Astrocyte of the spinal cord (primary cell): ENCODE results near the gene MAP3K20.

Experiments
- DNase-seq: peaks from one replicate; pipeline ENCODE4 v3.0.0; 2011; ENCODE audit warnings: low read depth, low spot score
- H3K4me3 ChIP-seq: 2 replicates; pipeline ENCODE4 v1.5.1; 2011; ENCODE audit warnings: low read depth, mild to moderate bottlenecking, low read length, moderate library complexity
- CTCF ChIP-seq: IDR thresholded peaks from 2 replicates; pipeline ENCODE4 v1.5.1; 2012; ENCODE audit warnings: low read depth, mild to moderate bottlenecking, low read length, inconsistent platforms
- in situ Hi-C: cut with HindIII; loops from 2 replicates; pipeline ENCODE4 v1.10.0; 2017; ENCODE audit warnings: low sequenced_read_pairs

Gene MAP3K20

DNA sequence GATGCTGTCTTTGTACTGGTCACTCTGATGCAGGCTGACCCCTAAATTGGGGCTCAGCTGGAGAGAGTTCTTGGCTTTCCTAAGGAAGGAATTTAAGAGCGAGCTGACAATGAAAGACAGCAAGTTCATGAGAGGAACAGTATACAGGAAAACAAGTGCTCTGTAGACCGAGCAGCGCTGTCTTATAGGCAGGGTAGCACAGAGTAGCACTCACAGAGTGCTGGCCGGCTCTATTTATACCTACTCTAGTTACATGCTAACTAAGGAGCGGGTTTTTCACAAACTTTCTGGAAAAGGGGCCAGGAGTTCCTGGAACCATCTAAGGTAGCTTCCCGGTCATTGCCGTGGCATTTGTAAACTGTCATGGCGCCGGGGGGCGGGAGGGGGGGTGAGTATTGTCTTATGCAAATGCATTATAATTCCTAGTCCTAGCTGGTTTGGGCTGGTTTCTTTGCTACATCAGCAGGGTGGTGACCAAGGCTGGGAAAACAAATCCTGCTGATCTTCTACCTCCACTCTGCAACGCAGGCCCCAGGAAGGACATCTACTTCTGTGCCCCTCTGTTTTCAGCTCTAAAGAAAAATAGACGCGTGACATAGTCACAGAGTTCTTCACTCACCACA lies 31.6 kb upstream of the MAP3K20 start:
- in situ Hi-C loops = no loop called here
- no peak for DNase-seq
- no peak overlapping the region for H3K4me3 ChIP-seq
- no peak for TF ChIP-seq CTCF

DNA sequence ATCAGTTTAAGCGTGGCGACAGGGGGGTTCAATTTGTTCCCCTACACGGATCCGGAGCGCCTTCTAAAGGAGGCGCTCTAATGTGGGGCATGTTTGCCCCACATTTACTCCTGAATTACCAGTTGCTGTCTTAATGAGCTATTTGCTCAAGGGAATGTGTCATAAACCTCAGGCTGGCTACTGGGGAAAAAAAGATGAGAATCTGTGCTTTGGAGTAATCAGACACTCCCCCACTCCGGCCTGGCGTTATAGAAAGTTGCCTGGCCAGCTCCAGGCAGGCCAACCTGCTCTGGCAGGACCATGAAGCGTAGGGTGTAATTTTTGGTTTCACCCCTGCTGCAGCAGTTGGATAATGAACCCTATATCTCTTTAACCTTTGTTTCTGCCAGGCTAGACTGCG lies 31.0 kb upstream of the MAP3K20 start:
- in situ Hi-C loops = no loop called here
- DNase-seq = no peak
- H3K4me3 ChIP-seq = no peak overlapping the region
- TF ChIP-seq CTCF = no peak

DNA sequence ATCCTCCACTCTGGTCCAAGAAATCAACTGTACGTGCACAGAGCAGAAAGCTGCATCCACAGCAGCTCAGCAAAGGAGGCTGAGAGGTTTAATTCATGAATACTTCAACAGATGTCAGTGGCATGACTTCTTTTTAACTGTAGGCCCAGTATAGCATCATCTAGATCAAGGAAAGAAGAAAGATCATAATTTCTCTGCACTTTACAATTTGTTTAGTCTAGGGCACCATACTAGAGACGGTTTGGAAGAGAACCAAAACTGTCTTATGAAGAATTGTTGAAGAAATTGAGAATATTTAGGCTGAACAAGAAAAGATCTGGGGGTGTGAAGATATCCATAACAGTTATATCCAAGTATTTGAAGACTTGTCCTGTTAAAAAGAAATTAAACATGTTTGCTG lies 30.5 kb upstream of the MAP3K20 start:
- TF ChIP-seq CTCF = no peak
- H3K4me3 ChIP-seq = no peak overlapping the region
- in situ Hi-C loops = no loop called here
- DNase-seq = no peak

GRCh38 chr2:173048522-173048896 lies 27.1 kb upstream of the MAP3K20 start:
- no peak overlapping the region for H3K4me3 ChIP-seq
- no peak for DNase-seq
- in situ Hi-C loops = no loop called here
- TF ChIP-seq CTCF = no peak

- TF ChIP-seq CTCF = no peak
- peak; percentile 98 for DNase-seq
- H3K4me3 ChIP-seq = no peak overlapping the region
- in situ Hi-C loops = no loop called here
These were observed 26.6 kb upstream of the MAP3K20 start for GRCh38 chr2:173048897-173049661.

DNA sequence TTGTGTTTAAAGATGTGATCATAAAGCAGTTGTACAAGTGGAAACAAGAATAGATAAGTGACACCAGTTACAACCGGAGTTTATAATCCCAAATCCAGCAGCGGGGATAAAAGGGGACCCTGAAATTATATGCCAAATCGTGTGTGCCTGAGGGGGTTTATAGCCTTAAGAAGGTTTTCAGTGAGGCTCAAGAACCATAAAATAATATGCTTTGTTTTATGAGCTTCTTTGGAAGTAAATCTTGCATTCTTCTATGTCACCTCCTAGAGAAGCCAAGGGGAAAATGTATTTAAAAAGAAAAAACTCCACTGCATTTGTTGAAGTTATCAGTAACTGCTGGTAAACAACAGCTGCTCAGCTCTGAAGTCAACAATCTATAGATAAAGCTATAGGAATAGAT lies 25.8 kb upstream of the MAP3K20 start:
- no peak for DNase-seq
- in situ Hi-C loops = no loop called here
- no peak for TF ChIP-seq CTCF
- no peak overlapping the region for H3K4me3 ChIP-seq
